GM19035 (cell line): Measurements from ENCODE around the gene PZP.
"Not testable (repeated sequence)": the region's sequence is repeated elsewhere in the genome, so short reads cannot be mapped to it uniquely, and the experiment has no call there.

Experiments
- ATAC-seq: cut with Tn5 transposase; IDR thresholded peaks from one replicate; pipeline ENCODE4 v1.9.1; 2021; ENCODE audit not compliant: unreplicated experiment

Gene PZP

GRCh38 chr12:9184276-9184675 is 23.9 kb downstream of the PZP start:
- no peak for ATAC-seq

DNA sequence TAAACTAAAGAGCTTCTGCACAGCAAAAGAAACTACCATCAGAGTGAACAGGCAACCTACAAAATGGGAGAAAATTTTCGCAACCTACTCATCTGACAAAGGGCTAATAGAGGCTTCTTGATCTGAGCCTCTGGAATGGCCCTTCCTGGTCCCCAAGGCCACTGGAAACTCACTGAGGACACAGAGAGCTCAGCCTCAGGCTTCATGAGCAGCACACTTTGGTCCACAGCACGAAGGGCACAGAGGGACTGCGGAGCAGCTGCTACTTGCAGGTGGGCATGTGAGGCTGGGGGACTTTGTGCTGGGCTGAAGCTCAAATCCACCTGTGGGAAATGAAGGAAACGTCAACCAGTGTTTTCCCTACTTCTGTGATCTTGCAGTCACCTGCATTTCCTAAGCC is 27.4 kb downstream of the PZP start:
- ATAC-seq = no peak

DNA sequence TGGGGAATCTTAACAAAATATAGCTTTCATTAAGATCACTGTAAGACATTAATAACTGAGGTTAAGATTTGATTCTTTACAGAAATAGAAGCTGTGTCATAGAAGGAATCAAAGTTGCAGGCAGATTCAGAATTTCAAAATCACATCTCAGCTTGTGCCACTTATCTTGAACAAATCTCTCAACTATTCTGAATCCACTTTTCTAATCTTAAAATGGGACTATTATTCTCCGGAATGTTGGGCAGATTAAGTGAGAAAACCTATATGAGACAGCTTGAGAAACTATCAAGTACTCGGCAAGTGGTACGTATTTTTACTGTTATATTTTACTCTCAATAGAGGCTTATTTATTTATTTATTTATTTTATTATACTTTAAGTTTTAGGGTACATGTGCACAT is 28.4 kb downstream of the PZP start:
- ATAC-seq = no peak

GRCh38 chr12:9169979-9170634 is 38.1 kb downstream of the PZP start:
- no peak for ATAC-seq

DNA sequence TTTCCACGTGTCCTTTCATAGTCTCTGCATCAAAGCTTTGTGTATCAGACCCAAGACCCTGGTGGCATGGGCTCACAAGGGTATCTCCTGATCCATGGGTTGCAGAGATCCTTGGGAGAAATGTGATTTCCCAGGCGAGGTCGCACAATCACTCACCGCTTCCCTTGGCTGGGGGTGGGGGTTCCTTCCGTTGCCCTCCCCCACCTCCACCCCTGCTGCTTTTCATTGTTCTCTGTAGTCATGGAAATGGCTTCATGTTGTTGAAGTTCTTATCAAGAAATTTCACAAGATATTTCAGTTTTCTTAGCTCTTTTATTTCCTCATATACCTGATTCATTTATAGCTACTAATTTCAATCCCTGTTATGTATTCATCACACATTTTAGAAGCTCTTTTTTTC is 40.9 kb downstream of the PZP start:
- ATAC-seq = not testable (repeated sequence)

DNA sequence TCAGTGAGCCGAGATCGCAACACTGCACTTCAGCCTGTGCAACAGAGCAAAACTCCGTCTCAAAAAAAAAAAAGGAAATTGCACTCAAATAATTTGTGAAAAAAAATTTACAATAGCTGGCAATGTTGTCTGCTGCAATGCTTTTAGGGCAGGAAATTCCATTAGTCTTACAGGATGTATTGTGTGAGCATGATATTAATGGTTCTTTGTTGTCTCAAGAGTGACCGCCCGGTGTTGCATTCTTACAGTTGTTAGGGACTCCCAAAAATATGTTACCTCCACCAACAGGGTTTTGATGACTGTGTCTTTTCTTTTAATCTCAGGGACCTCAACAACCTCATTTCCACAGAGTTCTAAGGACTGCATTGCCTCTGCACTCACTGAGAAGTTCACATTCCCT is 44.8 kb downstream of the PZP start:
- no peak for ATAC-seq

DNA sequence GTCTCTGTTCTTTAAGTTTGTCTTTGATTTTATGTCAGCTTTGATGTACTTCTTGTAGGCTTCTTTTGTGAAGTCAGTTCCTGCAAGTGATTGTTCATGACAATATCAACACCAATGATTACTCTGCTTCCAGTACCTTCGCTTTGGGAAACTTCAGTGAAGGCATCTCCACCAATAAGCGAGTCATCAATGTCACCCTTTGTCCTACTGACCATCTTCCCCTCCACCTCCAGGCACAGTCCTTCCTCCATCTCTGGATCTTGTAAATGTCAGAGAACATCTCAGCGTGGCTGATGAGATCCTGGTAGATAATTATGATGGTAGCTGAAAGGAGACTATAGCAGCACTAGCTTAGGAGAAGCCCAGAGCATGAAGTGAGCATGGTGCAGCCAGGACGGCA is 52.1 kb downstream of the PZP start:
- ATAC-seq = no peak

GRCh38 chr12:9149372-9149771 is 58.8 kb downstream of the PZP start:
- ATAC-seq = no peak

DNA sequence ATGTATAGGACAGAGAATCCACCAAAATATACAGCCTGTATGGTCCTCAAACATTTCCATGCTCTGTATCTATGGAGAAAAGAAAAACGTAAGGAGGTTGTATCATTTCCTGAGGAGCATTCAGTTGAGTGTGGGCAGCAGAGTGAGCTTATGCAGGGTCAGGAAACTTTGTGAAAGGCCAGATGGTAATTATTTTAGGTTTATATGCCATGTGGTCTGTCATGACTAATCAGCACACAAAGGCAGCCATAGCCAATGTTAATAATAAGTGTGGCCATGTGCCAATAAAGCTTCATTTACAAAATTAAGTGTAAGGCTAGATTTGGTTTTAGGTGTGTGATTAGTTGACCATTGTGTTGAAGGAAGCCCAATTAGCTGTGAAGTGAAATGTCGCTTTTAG is 59.3 kb downstream of the PZP start:
- no peak for ATAC-seq

DNA sequence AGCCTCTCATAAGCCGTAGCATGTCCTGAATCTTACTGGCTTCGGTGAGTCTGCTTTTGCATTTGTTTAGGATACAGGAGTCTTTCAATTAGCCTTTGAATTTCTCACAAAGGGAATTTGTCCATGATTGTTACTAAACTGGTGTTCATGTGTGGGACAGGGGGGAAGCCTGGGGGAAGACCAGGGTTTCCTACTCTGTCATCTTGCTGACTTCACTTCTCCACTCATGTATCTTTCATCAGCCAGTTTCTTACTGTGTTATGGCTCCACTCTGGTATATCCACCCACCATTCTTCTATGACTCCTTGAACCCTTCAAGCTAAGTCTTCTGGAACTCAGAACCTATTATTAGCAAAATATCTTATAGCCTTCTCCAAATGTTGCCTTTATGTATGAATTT is 60.7 kb downstream of the PZP start:
- ATAC-seq = no peak

- ATAC-seq = no peak
Measured at GRCh38 chr12:9144730-9145106, 63.5 kb downstream of the PZP start.

DNA sequence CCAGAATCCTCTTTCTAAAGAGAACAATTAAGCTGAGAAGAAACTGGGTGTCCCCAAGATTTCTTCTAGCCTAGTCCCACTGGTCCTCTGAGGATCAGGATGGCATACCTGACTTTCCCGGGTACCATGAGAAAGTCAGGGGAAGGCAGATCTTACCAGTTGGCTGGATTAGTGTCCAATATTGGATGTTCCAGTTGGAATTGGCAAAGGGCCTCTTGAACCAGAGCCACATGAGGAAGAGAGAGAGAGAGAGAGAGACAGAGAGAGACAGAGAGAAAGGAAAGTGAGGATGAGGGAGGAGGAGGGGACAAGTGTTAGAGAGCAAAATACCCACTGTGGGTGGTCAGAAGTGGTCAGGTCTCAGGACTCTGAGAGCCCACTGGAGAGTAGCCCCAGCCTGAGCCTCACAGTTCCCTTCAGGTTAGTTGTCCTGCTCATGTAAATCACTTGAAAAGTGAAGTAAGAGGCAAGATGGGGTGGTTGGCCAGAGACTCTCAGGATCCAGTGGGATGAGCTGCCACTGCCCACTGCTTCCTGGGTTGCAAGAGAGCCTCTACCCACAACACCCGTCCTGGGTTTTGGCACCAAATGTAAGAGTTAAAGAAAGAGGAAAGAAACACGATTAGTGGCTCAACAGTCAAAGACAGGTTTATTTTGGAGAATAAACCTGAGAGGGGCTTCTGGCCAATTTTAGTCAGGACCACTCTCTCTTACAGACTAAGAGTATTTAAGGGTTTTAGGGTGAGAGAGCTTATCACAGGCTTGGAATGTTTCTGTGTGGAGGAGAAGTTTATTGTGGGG is 64.1 kb downstream of the PZP start:
- ATAC-seq = no peak

- no peak for ATAC-seq
Measured at GRCh38 chr12:9143137-9143536, 65.1 kb downstream of the PZP start.

GRCh38 chr12:9139588-9140290 is 68.5 kb downstream of the PZP start:
- not testable (repeated sequence) for ATAC-seq

DNA sequence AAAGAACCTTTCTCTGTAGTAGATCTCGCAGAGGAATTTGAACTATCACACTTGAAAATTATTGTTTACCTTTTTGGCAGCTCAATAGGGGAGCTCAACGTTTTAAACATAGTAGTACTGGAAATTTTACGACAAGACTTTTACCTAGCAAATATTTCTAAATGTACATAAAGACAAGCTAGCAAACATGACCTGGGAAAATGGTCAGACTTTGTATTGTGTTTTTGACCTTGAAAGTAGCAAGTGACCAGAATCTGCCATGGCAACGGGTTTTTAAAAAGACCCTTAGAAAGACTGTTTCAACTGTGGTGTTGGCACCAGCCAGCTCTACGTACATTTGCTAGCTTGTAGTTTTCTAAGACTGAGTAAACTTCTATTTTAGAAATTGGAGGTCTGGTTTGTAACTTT is 72.3 kb downstream of the PZP start:
- no peak for ATAC-seq

- ATAC-seq = no peak
Measured at GRCh38 chr12:9134981-9135628, 73.1 kb downstream of the PZP start.

DNA sequence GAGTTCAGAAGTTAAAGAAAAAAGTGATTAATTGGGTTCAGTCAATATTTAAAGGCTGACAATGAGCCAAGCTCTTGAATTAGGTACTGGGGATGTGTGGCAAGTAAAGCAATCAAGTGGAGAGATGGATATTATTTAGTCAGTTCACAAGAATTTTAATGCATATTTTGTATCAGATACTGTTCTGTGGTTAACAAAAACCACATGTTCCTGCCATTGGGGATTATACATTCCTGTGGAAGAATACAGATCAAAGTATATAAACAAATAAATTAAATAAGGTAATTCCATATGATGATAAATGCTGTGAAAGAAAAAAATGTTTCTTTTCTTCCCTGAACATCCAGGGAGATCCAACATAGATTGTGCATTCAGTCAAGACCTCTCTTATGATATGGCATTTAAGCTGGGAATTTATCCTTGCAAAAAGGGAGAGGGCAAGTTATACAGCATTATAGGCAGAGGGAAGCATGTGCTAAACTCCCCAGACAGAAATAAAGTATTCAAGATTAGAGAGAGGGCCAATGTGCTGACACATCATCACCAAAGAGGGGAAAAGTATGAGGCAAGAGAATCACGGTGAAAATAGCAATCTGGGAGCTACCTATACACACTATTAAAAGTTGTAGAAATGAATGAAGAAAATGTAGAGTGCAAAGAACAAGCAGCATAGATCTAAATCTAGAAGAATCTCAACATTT is 74.8 kb downstream of the PZP start:
- ATAC-seq = no peak

GRCh38 chr12:9132008-9132535 is 76.1 kb downstream of the PZP start:
- no peak for ATAC-seq

GRCh38 chr12:9130244-9130643 is 78.0 kb downstream of the PZP start:
- ATAC-seq = no peak

GRCh38 chr12:9127936-9128663 is 80.1 kb downstream of the PZP start:
- no peak for ATAC-seq
